HG02571 (cell line): ENCODE results near the gene ZFP36.

Experiments
- ATAC-seq: cut with Tn5 transposase; IDR thresholded peaks from one replicate; pipeline ENCODE4 v1.9.1; 2021; ENCODE audit warnings: mild to moderate bottlenecking, moderate library complexity; ENCODE audit not compliant: unreplicated experiment

Gene ZFP36

GRCh38 chr19:39405958-39406655 is 540 bp upstream of the ZFP36 start:
- ATAC-seq, result no peak

- no peak for ATAC-seq
Observed at GRCh38 chr19:39407410-39407659, 688 bp downstream of the ZFP36 start.

GRCh38 chr19:39407660-39408391 is 1.2 kb downstream of the ZFP36 start:
- no peak for ATAC-seq

GRCh38 chr19:39408392-39409207 is 2.0 kb downstream of the ZFP36 start:
- no peak for ATAC-seq

- no peak for ATAC-seq
Observed at GRCh38 chr19:39409208-39410016, 2.8 kb downstream of the ZFP36 start.

GRCh38 chr19:39410017-39410830 is 3.6 kb downstream of the ZFP36 start:
- no peak for ATAC-seq

- ATAC-seq, result no peak
Observed at GRCh38 chr19:39410831-39411080, 4.1 kb downstream of the ZFP36 start.

- no peak for ATAC-seq
Observed at GRCh38 chr19:39411081-39411831, 4.6 kb downstream of the ZFP36 start.

- ATAC-seq, result peak; percentile 10
Observed at GRCh38 chr19:39411832-39412099, 5.1 kb downstream of the ZFP36 start.

- ATAC-seq, result peak; percentile 55
Observed at GRCh38 chr19:39412100-39412866, 5.6 kb downstream of the ZFP36 start, which contains the start of gene PLEKHG2. PLEKHG2 (plus strand) TSS chr19:39412669; CDS start chr19:39414087, 1,418 bp downstream.

- ATAC-seq, result no peak
Observed at GRCh38 chr19:39412867-39413271, 6.2 kb downstream of the ZFP36 start.

- no peak for ATAC-seq
Observed at GRCh38 chr19:39413272-39413910, 6.7 kb downstream of the ZFP36 start.

- ATAC-seq, result no peak
Observed at GRCh38 chr19:39413911-39414608, 7.4 kb downstream of the ZFP36 start.

GRCh38 chr19:39415111-39416046 is 8.7 kb downstream of the ZFP36 start:
- ATAC-seq, result no peak

GRCh38 chr19:39416152-39417120 is 9.8 kb downstream of the ZFP36 start:
- no peak for ATAC-seq
